ENCODE data around the gene SUPT20H. TPM values are rescaled to one million over a fixed set of nuclear protein-coding genes. Genes with fewer than 3 reads are reported as not detected.

SUPT20H gene
- total RNA-seq, 1 donor from 2014 or later = 9.9 TPM

GRCh38 chr13:36999054-36999714 lies 60.3 kb downstream of the SUPT20H start, which contains the start of gene ALG5:
TSS of gene ALG5 (minus strand) at chr13:36999340. CDS start at chr13:36999300, 40 bp downstream.
- H3K4me1 ChIP-seq = peaks cover 3 to 5% of the 10 kb centered on the region in 2 donors
- peak within 1 kb of the TSS; percentile 98 to 100 for H3K27ac ChIP-seq
- H3K27me3 ChIP-seq = no peaks in the 10 kb centered on the region
- no peaks in the 10 kb centered on the region for H3K9me3 ChIP-seq
- DNase-seq (ENCODE audit: low spot score in 2 of 2) = peak; percentile 23 to 93
- peak; percentile 74 to 91 (median 87) for TF ChIP-seq CTCF (IDR thresholded peaks at IDR 0.05)
- H3K4me3 ChIP-seq = peak within 1 kb of the TSS; percentile 88 to 98
- intact Hi-C loops (cut with DNase I) = loop anchor here (1.0 to 5.0 kb wide), 2 partner anchors 79 to 652 kb away; partner anchors contain the start of genes SMAD9 and SPART
- peaks cover 0 to 22% of the 10 kb centered on the region in 2 donors for H3K36me3 ChIP-seq

- intact Hi-C loops (cut with DNase I) = loop anchor here (1.0 to 5.0 kb wide), 2 partner anchors 78 to 651 kb away; partner anchors contain the start of genes SMAD9 and SPART
- Histone ChIP-seq H3K27me3 (no peaks in the 10 kb centered on the region), H3K36me3 (peaks cover 0 to 24% of the 10 kb centered on the region in 2 donors), H3K4me3 (peak overlapping the region; percentile 88 to 98), H3K9me3 (no peaks in the 10 kb centered on the region), H3K4me1 (peaks cover 3 to 5% of the 10 kb centered on the region in 2 donors), H3K27ac (peak overlapping the region; percentile 98 to 100)
- no peak for DNase-seq (ENCODE audit: low spot score in 2 of 2)
- TF ChIP-seq CTCF (IDR thresholded peaks at IDR 0.05) = no peak
Measured at GRCh38 chr13:36998624-36999041, 60.9 kb downstream of the SUPT20H start.

GRCh38 chr13:36997716-36998427 lies 61.6 kb downstream of the SUPT20H start:
- Histone ChIP-seq H3K36me3 (peaks cover 5 to 24% of the 10 kb centered on the region in 2 donors), H3K9me3 (no peaks in the 10 kb centered on the region), H3K4me3 (peak overlapping the region; percentile 88 to 98), H3K27me3 (no peaks in the 10 kb centered on the region), H3K27ac (peak overlapping the region; percentile 98 to 100), H3K4me1 (peaks cover 3 to 5% of the 10 kb centered on the region in 2 donors)
- no peak for DNase-seq (ENCODE audit: low spot score in 2 of 2)
- TF ChIP-seq CTCF (IDR thresholded peaks at IDR 0.05) = no peak
- intact Hi-C loops (cut with DNase I) = loop anchor here (5.0 kb wide), 1 partner anchor 651 kb away; the partner anchor contains the start of gene SPART

GRCh38 chr13:36992362-36992761 lies 67.1 kb downstream of the SUPT20H start:
- intact Hi-C loops (cut with DNase I) = no loop called here
- TF ChIP-seq CTCF (IDR thresholded peaks at IDR 0.05) = no peak
- no peaks in the 10 kb centered on the region for H3K27me3 ChIP-seq
- H3K9me3 ChIP-seq = no peaks in the 10 kb centered on the region
- H3K27ac ChIP-seq = no peak overlapping the region
- no peak overlapping the region for H3K4me3 ChIP-seq
- DNase-seq (ENCODE audit: low spot score in 2 of 2) = no peak
- H3K4me1 ChIP-seq = no peaks in the 10 kb centered on the region
- peaks cover 53 to 76% of the 10 kb centered on the region in 2 donors for H3K36me3 ChIP-seq

GRCh38 chr13:36986462-36987240 lies 72.8 kb downstream of the SUPT20H start:
- DNase-seq (ENCODE audit: low spot score in 2 of 2) = no peak
- H3K27ac ChIP-seq = no peak overlapping the region
- H3K4me3 ChIP-seq = no peak overlapping the region
- H3K9me3 ChIP-seq = no peaks in the 10 kb centered on the region
- intact Hi-C loops (cut with DNase I) = no loop called here
- H3K36me3 ChIP-seq = peaks cover 52 to 86% of the 10 kb centered on the region in 2 donors
- H3K4me1 ChIP-seq = no peaks in the 10 kb centered on the region
- H3K27me3 ChIP-seq = no peaks in the 10 kb centered on the region
- TF ChIP-seq CTCF (IDR thresholded peaks at IDR 0.05) = no peak

Data from ascending aorta (tissue), 2 donors.